Caco-2 (cell line): ENCODE measurements around the gene SLC12A7. TPM values are rescaled to one million over a fixed set of nuclear protein-coding genes. Genes with fewer than 3 reads are reported as not detected.

Source experiments
- BruUV-seq: library from RNA; stranded (reverse); fragments of 400-500 nt; replicated peaks from 2 replicates; lab custom pipeline; 2021; lab: Mats Ljungman, UMichigan
- CTCF ChIA-PET: fragments of 300-600 bp; sonication (Branson Sonifier 250); formaldehyde crosslinking; loops from one replicate; lab custom pipeline; 2022; ENCODE audit warnings: antibody characterized with exemption; lab: Charles Lee
- POLR2A ChIA-PET: fragments of 300-600 bp; sonication (Branson Sonifier 250); formaldehyde crosslinking; loops from one replicate; lab custom pipeline; 2022; ENCODE audit warnings: antibody characterized with exemption; lab: Charles Lee
- DNase-seq, 2 experiments: peaks; one replicate each; pipeline versions ENCODE4 v3.0.0 to v3.0.0-alpha.2; 2020 to 2022
- H3K27me3 ChIP-seq: replicated peaks from 2 replicates; pipeline ENCODE4 v1.6.0; 2011; ENCODE audit warnings: low read length; ENCODE audit not compliant: control insufficient read depth, insufficient read depth
- H3K36me3 ChIP-seq: 2 replicates; pipeline ENCODE4 v1.5.1; 2011; ENCODE audit warnings: low read length; ENCODE audit not compliant: control insufficient read depth, insufficient read depth
- H3K4me1 ChIP-seq: fragments of 250-450 bp; sonication (Bioruptor Pico); 2 replicates; pipeline ENCODE4 v1.5.1; 2020; ENCODE audit warnings: mild to moderate bottlenecking
- H3K4me3 ChIP-seq: 2 replicates; pipeline ENCODE4 v1.5.1; 2011; ENCODE audit warnings: low read depth, mild to moderate bottlenecking, control low read depth, low read length
- H3K9me3 ChIP-seq: fragments of 250-450 bp; sonication (Bioruptor Pico); 2 replicates; pipeline ENCODE4 v1.5.1; 2020; ENCODE audit warnings: mild to moderate bottlenecking, moderate library complexity
- H3K27ac Mint-ChIP-seq: one replicate; pipeline ENCODE4 v1.8.0; 2022; ENCODE audit warnings: mixed read lengths; ENCODE audit not compliant: unreplicated experiment
- H3K27me3 Mint-ChIP-seq: one replicate; pipeline ENCODE4 v1.8.0; 2022; ENCODE audit warnings: mixed read lengths; ENCODE audit not compliant: insufficient read depth, unreplicated experiment
- H3K36me3 Mint-ChIP-seq: one replicate; pipeline ENCODE4 v1.8.0; 2022; ENCODE audit warnings: mild to moderate bottlenecking, mixed read lengths; ENCODE audit not compliant: insufficient read depth, unreplicated experiment
- H3K4me1 Mint-ChIP-seq: one replicate; pipeline ENCODE4 v1.8.0; 2022; ENCODE audit warnings: low read depth, mixed read lengths; ENCODE audit not compliant: unreplicated experiment
- H3K4me3 Mint-ChIP-seq: one replicate; pipeline ENCODE4 v1.8.0; 2022; ENCODE audit warnings: mild to moderate bottlenecking, moderate library complexity, mixed read lengths; ENCODE audit not compliant: unreplicated experiment
- H3K9me3 Mint-ChIP-seq: one replicate; pipeline ENCODE4 v1.8.0; 2022; ENCODE audit warnings: mixed read lengths; ENCODE audit not compliant: unreplicated experiment
- intact Hi-C: fragments of 100-400 bp; cut with micrococcal nuclease; formaldehyde crosslinking; loops from one replicate; pipeline ENCODE4 v1.10.0; 2022; ENCODE audit not compliant: unreplicated experiment
- total RNA-seq: library from RNA; stranded (reverse); gene quantifications from 2 replicates; pipeline ENCODE4 v1.2.3, GENCODE V29; 2022
- TF ChIP-seq, protein P1 (sequence below), 2 experiments: fragments of 200-600 bp in 1 of 2; IDR thresholded peaks; 1 replicate in 1 of 2; 2 replicates in 1 of 2; pipeline versions ENCODE4 v1.5.1 to v1.8.0; 2011 to 2022; ENCODE audit warnings: antibody characterized with exemption in 1 of 2, control low read depth in 1 of 2, inconsistent platforms in 1 of 2, low read depth in 1 of 2, low read length in 1 of 2, mild to moderate bottlenecking in 1 of 2, moderate library complexity in 1 of 2; ENCODE audit not compliant: insufficient read depth in 1 of 2, severe bottlenecking in 1 of 2, unreplicated experiment in 1 of 2

SLC12A7 gene
- total RNA-seq, 1 experiment from 2014 or later, result 41.7 TPM

DNA sequence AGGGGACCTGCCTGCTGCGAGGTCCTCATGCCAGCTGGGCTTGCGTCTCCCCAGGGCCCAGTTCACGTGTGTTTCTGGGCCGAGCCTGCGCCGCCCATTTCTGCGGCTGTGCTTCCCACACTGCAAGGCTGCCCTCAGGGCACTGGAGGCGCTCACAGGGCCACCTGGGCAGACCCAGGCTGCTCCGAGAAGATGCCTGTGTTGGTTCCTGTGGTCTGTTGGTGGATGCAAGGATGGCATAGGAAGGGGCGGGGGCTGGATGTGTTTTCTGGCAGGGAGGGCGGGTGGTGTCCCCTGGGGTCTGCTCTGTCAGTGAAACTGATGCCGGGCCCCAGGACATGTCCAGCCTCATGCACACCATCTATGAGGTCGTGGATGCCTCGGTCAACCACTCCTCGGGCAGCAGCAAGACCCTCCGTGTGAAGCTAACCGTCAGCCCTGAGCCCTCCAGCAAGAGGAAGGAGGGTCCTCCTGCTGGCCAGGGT lies 77.4 kb downstream of the SLC12A7 start:
- ChIA-PET POLR2A (no interaction called here), CTCF (no interaction called here)
- TF ChIP-seq, protein P1, sequence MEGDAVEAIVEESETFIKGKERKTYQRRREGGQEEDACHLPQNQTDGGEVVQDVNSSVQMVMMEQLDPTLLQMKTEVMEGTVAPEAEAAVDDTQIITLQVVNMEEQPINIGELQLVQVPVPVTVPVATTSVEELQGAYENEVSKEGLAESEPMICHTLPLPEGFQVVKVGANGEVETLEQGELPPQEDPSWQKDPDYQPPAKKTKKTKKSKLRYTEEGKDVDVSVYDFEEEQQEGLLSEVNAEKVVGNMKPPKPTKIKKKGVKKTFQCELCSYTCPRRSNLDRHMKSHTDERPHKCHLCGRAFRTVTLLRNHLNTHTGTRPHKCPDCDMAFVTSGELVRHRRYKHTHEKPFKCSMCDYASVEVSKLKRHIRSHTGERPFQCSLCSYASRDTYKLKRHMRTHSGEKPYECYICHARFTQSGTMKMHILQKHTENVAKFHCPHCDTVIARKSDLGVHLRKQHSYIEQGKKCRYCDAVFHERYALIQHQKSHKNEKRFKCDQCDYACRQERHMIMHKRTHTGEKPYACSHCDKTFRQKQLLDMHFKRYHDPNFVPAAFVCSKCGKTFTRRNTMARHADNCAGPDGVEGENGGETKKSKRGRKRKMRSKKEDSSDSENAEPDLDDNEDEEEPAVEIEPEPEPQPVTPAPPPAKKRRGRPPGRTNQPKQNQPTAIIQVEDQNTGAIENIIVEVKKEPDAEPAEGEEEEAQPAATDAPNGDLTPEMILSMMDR (IDR thresholded peaks at IDR 0.05; ENCODE audit: insufficient read depth in 1 of 2, low read depth in 1 of 2, low read length in 1 of 2, severe bottlenecking in 1 of 2, unreplicated experiment in 1 of 2), result no peak
- DNase-seq, result no peak
- Histone ChIP-seq H3K4me1 (no peaks in the 10 kb centered on the region), H3K4me3 (no peak overlapping the region), H3K9me3 (no peaks in the 10 kb centered on the region), H3K36me3 (no peaks in the 10 kb centered on the region), H3K27me3 (no peaks in the 10 kb centered on the region)
- Mint-ChIP-seq H3K4me3 (no peak overlapping the region), H3K27ac (no peak overlapping the region), H3K9me3 (no peaks in the 10 kb centered on the region), H3K4me1 (no peaks in the 10 kb centered on the region), H3K27me3 (no peaks in the 10 kb centered on the region), H3K36me3 (no peaks in the 10 kb centered on the region)
- intact Hi-C loops, result no loop called here
- no TSS peak for BruUV-seq

DNA sequence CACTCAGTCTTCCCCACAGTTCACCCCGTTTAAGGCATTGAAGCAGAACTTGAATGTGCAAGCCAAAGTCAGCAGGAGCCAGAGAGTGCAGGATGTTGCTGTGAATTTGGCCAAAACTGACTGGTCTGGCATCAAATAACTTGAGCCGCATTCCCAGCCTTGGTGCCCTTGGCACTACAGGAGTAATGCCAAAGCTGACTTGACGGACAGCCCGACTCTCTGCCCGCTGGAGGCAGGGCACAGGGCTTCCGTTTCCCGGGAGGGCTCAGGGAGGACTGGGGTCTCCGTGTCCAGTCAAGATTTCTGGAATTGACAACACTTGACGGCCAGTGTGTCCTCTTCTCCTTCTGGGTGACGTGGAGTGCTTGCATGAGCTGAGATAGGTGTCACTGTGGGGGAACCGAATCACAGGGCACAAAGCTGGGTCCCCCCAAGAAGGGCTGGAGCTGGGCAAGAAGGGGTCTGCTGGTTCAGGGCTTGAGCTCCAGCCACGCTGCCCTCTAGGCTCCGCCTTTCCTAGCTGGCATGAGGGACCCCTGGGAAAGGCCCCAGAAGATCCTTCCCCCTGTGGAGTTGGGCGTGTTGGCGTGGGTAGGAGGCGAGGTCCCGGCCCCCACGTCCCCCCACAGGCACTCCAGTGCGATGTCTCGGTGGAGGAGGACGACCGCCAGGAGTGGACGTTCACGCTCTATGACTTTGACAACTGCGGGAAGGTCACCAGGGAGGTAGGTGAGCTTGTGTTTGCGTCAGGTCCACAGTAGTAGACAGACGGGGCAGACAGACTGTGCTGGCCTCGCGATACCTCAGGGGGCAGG lies 78.0 kb downstream of the SLC12A7 start:
- no peaks in the 10 kb centered on the region for H3K36me3 Mint-ChIP-seq
- ChIA-PET POLR2A (no interaction called here), CTCF (no interaction called here)
- no peak for DNase-seq
- BruUV-seq, result no TSS peak
- H3K4me3 ChIP-seq, result no peak overlapping the region
- no peaks in the 10 kb centered on the region for H3K9me3 ChIP-seq
- H3K27me3 ChIP-seq, result no peaks in the 10 kb centered on the region
- no peak overlapping the region for H3K27ac Mint-ChIP-seq
- TF ChIP-seq, protein P1 (IDR thresholded peaks at IDR 0.05; ENCODE audit: insufficient read depth in 1 of 2, low read depth in 1 of 2, low read length in 1 of 2, severe bottlenecking in 1 of 2, unreplicated experiment in 1 of 2), result no peak
- H3K36me3 ChIP-seq, result no peaks in the 10 kb centered on the region
- no peak overlapping the region for H3K4me3 Mint-ChIP-seq
- intact Hi-C loops, result no loop called here
- H3K9me3 Mint-ChIP-seq, result no peaks in the 10 kb centered on the region
- no peaks in the 10 kb centered on the region for H3K4me1 ChIP-seq
- no peaks in the 10 kb centered on the region for H3K4me1 Mint-ChIP-seq
- no peaks in the 10 kb centered on the region for H3K27me3 Mint-ChIP-seq

GRCh38 chr5:1033178-1033577 lies 78.7 kb downstream of the SLC12A7 start:
- POLR2A ChIA-PET, result no interaction called here

More at GRCh38 chr5:1033178-1033577, 78.7 kb downstream of the SLC12A7 start:
- no peak overlapping the region for H3K27ac Mint-ChIP-seq
- no peaks in the 10 kb centered on the region for H3K9me3 ChIP-seq
- no peak overlapping the region for H3K4me3 ChIP-seq
- H3K4me1 Mint-ChIP-seq, result no peaks in the 10 kb centered on the region
- TF ChIP-seq, protein P1 (IDR thresholded peaks at IDR 0.05; ENCODE audit: insufficient read depth in 1 of 2, low read depth in 1 of 2, low read length in 1 of 2, severe bottlenecking in 1 of 2, unreplicated experiment in 1 of 2), result no peak
- no peaks in the 10 kb centered on the region for H3K27me3 ChIP-seq
- no TSS peak for BruUV-seq
- intact Hi-C loops, result no loop called here
- no peaks in the 10 kb centered on the region for H3K9me3 Mint-ChIP-seq
- H3K4me1 ChIP-seq, result no peaks in the 10 kb centered on the region
- H3K36me3 Mint-ChIP-seq, result no peaks in the 10 kb centered on the region
- no peak overlapping the region for H3K4me3 Mint-ChIP-seq
- no peaks in the 10 kb centered on the region for H3K27me3 Mint-ChIP-seq
- no peaks in the 10 kb centered on the region for H3K36me3 ChIP-seq
- CTCF ChIA-PET, result no interaction called here
- DNase-seq, result no peak
